Vagina (tissue), 2 donors: ENCODE measurements around the gene MYO7B.

Experiments used
- CTCF ChIP-seq, 3 experiments: fragments of 450-650 bp in 2 of 3; fragments of 200-600 bp in 1 of 3; sonication (generic) in 1 of 3; IDR thresholded peaks; one replicate each; pipeline ENCODE4 v1.5.1; 2017 to 2019; ENCODE audit warnings: antibody characterized with exemption in 3 of 3, mild to moderate bottlenecking in 2 of 3, moderate library complexity in 2 of 3
- POLR2A ChIP-seq, 2 donors: fragments of 450-650 bp; IDR thresholded peaks; one replicate each; pipeline ENCODE4 v1.6.1; 2017; ENCODE audit warnings: antibody characterized with exemption in 2 of 2, mild to moderate bottlenecking in 2 of 2, moderate library complexity in 2 of 2

- TF ChIP-seq POLR2A (IDR thresholded peaks at IDR 0.05): no peak
- TF ChIP-seq CTCF (IDR thresholded peaks at IDR 0.05): no peak
Measured at GRCh38 chr2:127671557-127672302, 136.2 kb downstream of the MYO7B start.
